Esophagus muscularis mucosa (tissue), 4 donors: ENCODE data around the gene ARFGAP1. TPM values are rescaled to one million over a fixed set of nuclear protein-coding genes. Genes with fewer than 3 reads are reported as not detected.

ENCODE experiments used
- DNase-seq: peaks from one replicate; pipeline ENCODE4 v3.0.0-alpha.2; 2017; ENCODE audit errors: extremely low spot score
- H3K27ac ChIP-seq, 4 donors: fragments of 200-600 bp; sonication (generic); replicated peaks in 1 of 4; 1 replicate in 3 of 4; 2 replicates in 1 of 4; pipeline ENCODE4 v1.5.1; 2016 to 2019; ENCODE audit warnings: mild to moderate bottlenecking in 1 of 4
- H3K27me3 ChIP-seq, 4 donors: fragments of 200-600 bp; sonication (generic); one replicate each; pipeline versions ENCODE4 v1.5.1 to v1.6.0; 2016 to 2019
- H3K36me3 ChIP-seq, 4 donors: fragments of 200-600 bp; sonication (generic); one replicate each; pipeline ENCODE4 v1.5.1; 2016 to 2019
- H3K4me1 ChIP-seq, 4 donors: fragments of 200-600 bp; sonication (generic); one replicate each; pipeline ENCODE4 v1.5.1; 2016 to 2019
- H3K4me3 ChIP-seq, 4 donors: fragments of 200-600 bp; sonication (generic); 1 replicate in 2 of 4; 2 replicates in 2 of 4; pipeline ENCODE4 v1.5.1; 2016 to 2019; ENCODE audit warnings: mild to moderate bottlenecking in 4 of 4, moderate library complexity in 1 of 4
- H3K9me3 ChIP-seq, 4 donors: fragments of 200-600 bp; sonication (generic); 1 replicate in 3 of 4; 2 replicates in 1 of 4; pipeline ENCODE4 v1.5.1; 2016 to 2019
- EP300 ChIP-seq: sonication (generic); formaldehyde crosslinking; IDR thresholded peaks from one replicate; pipeline ENCODE4 v1.6.1; 2017; ENCODE audit warnings: antibody characterized with exemption
- POLR2A ChIP-seq: fragments of 450-650 bp; IDR thresholded peaks from one replicate; pipeline ENCODE4 v1.6.1; 2017; ENCODE audit warnings: antibody characterized with exemption, moderate library complexity, mild to moderate bottlenecking, low read depth
- POLR2AphosphoS5 ChIP-seq, 2 donors: sonication (generic); formaldehyde crosslinking; IDR thresholded peaks; one replicate each; pipeline ENCODE4 v1.6.1; 2017; ENCODE audit warnings: antibody characterized with exemption in 2 of 2
- WGBS: methylation state at CpG from one replicate; pipeline ENCODE4 v1.1.5; 2018; 5-methylcytosine and 5-hydroxymethylcytosine counted together
- intact Hi-C: fragments of 100-400 bp; cut with DNase I; formaldehyde crosslinking; loops from one replicate; pipeline ENCODE4 v1.15.1; 2023
- total RNA-seq, 4 donors: library from RNA; depleted of rRNA; stranded (reverse); fragments of >200 nt; gene quantifications; one replicate each; pipeline versions ENCODE4 v1.1.0 to v1.2.1, GENCODE V29; 2016
- TF ChIP-seq, protein P1 (sequence below), 3 experiments: fragments of 200-600 bp in 2 of 3; fragments of 450-650 bp in 1 of 3; sonication (generic) in 2 of 3; IDR thresholded peaks; one replicate each; pipeline ENCODE4 v1.5.1; 2017 to 2019; ENCODE audit warnings: antibody characterized with exemption in 3 of 3, mild to moderate bottlenecking in 2 of 3, moderate library complexity in 1 of 3

Gene ARFGAP1
- total RNA-seq, 4 donors from 2014 or later: 35.8 to 50.9 (median 39.5) TPM

GRCh38 chr20:63230800-63231268 lies 41.8 kb upstream of the ARFGAP1 start:
- WGBS: 18% methylated on average over 8 of the region's 17 CpGs
- Histone ChIP-seq H3K4me3 (no peak overlapping the region), H3K4me1 (peaks cover 0 to 10% (median 9%) of the 10 kb centered on the region in 4 donors), H3K9me3 (no peaks in the 10 kb centered on the region), H3K27ac (peak overlapping the region in 1 of 4 donors; percentile 14), H3K36me3 (no peaks in the 10 kb centered on the region), H3K27me3 (peaks cover 0 to 69% (median 4%) of the 10 kb centered on the region in 4 donors)
- DNase-seq: no peak
- TF ChIP-seq, protein P1, sequence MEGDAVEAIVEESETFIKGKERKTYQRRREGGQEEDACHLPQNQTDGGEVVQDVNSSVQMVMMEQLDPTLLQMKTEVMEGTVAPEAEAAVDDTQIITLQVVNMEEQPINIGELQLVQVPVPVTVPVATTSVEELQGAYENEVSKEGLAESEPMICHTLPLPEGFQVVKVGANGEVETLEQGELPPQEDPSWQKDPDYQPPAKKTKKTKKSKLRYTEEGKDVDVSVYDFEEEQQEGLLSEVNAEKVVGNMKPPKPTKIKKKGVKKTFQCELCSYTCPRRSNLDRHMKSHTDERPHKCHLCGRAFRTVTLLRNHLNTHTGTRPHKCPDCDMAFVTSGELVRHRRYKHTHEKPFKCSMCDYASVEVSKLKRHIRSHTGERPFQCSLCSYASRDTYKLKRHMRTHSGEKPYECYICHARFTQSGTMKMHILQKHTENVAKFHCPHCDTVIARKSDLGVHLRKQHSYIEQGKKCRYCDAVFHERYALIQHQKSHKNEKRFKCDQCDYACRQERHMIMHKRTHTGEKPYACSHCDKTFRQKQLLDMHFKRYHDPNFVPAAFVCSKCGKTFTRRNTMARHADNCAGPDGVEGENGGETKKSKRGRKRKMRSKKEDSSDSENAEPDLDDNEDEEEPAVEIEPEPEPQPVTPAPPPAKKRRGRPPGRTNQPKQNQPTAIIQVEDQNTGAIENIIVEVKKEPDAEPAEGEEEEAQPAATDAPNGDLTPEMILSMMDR (IDR thresholded peaks at IDR 0.05): peak; percentile 50 to 62 (median 61)
- TF ChIP-seq POLR2A: no peak
- intact Hi-C loops: loop anchor here (5.0 kb wide), 1 partner anchor 174 kb away; no protein-coding TSS in a partner anchor

GRCh38 chr20:63232235-63233060 lies 40.2 kb upstream of the ARFGAP1 start:
- Histone ChIP-seq H3K4me3 (no peak overlapping the region), H3K36me3 (no peaks in the 10 kb centered on the region), H3K27me3 (peaks cover 0 to 84% (median 6%) of the 10 kb centered on the region in 4 donors), H3K9me3 (no peaks in the 10 kb centered on the region), H3K4me1 (peaks cover 0 to 10% (median 9%) of the 10 kb centered on the region in 4 donors), H3K27ac (no peak overlapping the region)
- TF ChIP-seq POLR2AphosphoS5 (IDR thresholded peaks at IDR 0.05) (no peak), EP300 (no peak), POLR2A (no peak)
- TF ChIP-seq, protein P1 (IDR thresholded peaks at IDR 0.05): no peak
- WGBS: 57% methylated on average over 12 of the region's 18 CpGs
- DNase-seq: no peak
- intact Hi-C loops: loop anchor here (5.0 kb wide), 1 partner anchor 175 kb away; no protein-coding TSS in a partner anchor

- Histone ChIP-seq H3K4me1 (peaks cover 0 to 10% (median 9%) of the 10 kb centered on the region in 4 donors), H3K36me3 (no peaks in the 10 kb centered on the region), H3K4me3 (no peak overlapping the region), H3K27ac (no peak overlapping the region), H3K27me3 (peaks cover 0 to 89% (median 6%) of the 10 kb centered on the region in 4 donors), H3K9me3 (no peaks in the 10 kb centered on the region)
- no peak for DNase-seq
- intact Hi-C loops: loop anchor here (5.0 kb wide), 1 partner anchor 176 kb away; no protein-coding TSS in a partner anchor
- TF ChIP-seq, protein P1 (IDR thresholded peaks at IDR 0.05): no peak
- 97% methylated on average over 2 of the region's 3 CpGs for WGBS
Measured at GRCh38 chr20:63233061-63233344, 39.6 kb upstream of the ARFGAP1 start.

DNA sequence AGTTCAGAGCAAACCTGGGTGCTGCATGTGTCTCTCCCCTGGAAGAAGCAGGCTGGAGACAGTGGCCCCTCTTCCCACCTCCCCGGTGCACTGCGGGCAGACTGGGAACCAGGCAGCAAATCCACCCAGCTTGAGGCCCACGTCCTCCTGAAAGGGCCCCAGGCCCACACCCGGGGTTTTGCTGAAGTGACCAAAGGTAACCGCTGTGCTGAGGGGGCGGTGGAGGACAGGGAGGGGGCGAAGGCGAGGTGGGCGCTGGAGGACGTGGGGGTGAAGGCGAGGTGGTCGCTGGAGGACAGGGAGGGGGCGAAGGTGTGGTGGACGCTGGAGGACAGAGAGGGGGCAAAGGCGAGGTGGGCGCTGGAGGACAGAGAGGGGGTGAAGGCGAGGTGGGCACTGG lies 38.7 kb upstream of the ARFGAP1 start:
- H3K4me3 ChIP-seq: no peak overlapping the region
- H3K9me3 ChIP-seq: no peaks in the 10 kb centered on the region
- intact Hi-C loops: loop anchor here (5.0 kb wide), 1 partner anchor 177 kb away; no protein-coding TSS in a partner anchor
- H3K27ac ChIP-seq: no peak overlapping the region
- 82% methylated on average over 17 of the region's 17 CpGs for WGBS
- H3K36me3 ChIP-seq: no peaks in the 10 kb centered on the region
- no peak for TF ChIP-seq POLR2A
- no peak for TF ChIP-seq EP300
- TF ChIP-seq, protein P1 (IDR thresholded peaks at IDR 0.05): no peak
- no peak for TF ChIP-seq POLR2AphosphoS5 (IDR thresholded peaks at IDR 0.05)
- peaks cover 0 to 95% (median 6%) of the 10 kb centered on the region in 4 donors for H3K27me3 ChIP-seq
- H3K4me1 ChIP-seq: peaks cover 0 to 10% (median 9%) of the 10 kb centered on the region in 4 donors
- DNase-seq: no peak
